SK-N-SH (cell line): ENCODE measurements around the gene RAP2A. TPM values are rescaled to one million over a fixed set of nuclear protein-coding genes. Genes with fewer than 3 reads are reported as not detected.

Source experiments
- CTCF ChIA-PET: fragments of 300-600, 350-600 bp; formaldehyde crosslinking; extraction: SDS; loops from one replicate; lab custom pipeline; 2021; lab: Yijun Ruan, JAX
- POLR2A ChIA-PET: fragments of 350-600 bp; sonication (Branson Sonifier 250); formaldehyde crosslinking; extraction: SDS; loops from one replicate; lab custom pipeline; 2020; ENCODE audit warnings: antibody characterized with exemption, inconsistent platforms; lab: Yijun Ruan, JAX
- DNase-seq: peaks from one replicate; pipeline ENCODE4 v3.0.0; 2012
- H2AFZ ChIP-seq: fragments of 200-600 bp; sonication (generic); 2 replicates; pipeline ENCODE4 v1.8.1; 2016; ENCODE audit warnings: antibody characterized with exemption, mild to moderate bottlenecking, low read depth
- H3F3A ChIP-seq: fragments of 200-600 bp; sonication (generic); replicated peaks from 2 replicates; pipeline ENCODE3; 2016; ENCODE audit warnings: antibody characterized with exemption, mild to moderate bottlenecking; ENCODE audit not compliant: insufficient read depth
- H3K27ac ChIP-seq, 2 experiments: fragments of 200-500 bp in 1 of 2; fragments of 200-600 bp in 1 of 2; sonication (Bioruptor generic) in 1 of 2; sonication (generic), shearing (Covaris generic) in 1 of 2; 2 replicates each; pipeline versions ENCODE4 v1.5.1 to v1.6.1; 2014 to 2016; ENCODE audit warnings: low read depth in 2 of 2, inconsistent platforms in 1 of 2, low read length in 1 of 2, mild to moderate bottlenecking in 1 of 2, mixed read lengths in 1 of 2
- H3K27me3 ChIP-seq: fragments of 200-600 bp; sonication (generic), shearing (Covaris generic); 2 replicates; pipeline ENCODE4 v1.6.1; 2016; ENCODE audit warnings: mixed run types; ENCODE audit not compliant: insufficient read depth
- H3K36me3 ChIP-seq, 2 experiments: fragments of 200-500 bp in 1 of 2; fragments of 200-600 bp in 1 of 2; sonication (Bioruptor generic) in 1 of 2; sonication (generic) in 1 of 2; replicated peaks in 1 of 2; 2 replicates each; pipeline versions ENCODE3 to v1.5.1; 2014 to 2016; ENCODE audit warnings: low read length in 1 of 2, mild to moderate bottlenecking in 1 of 2; ENCODE audit not compliant: insufficient read depth in 2 of 2, control insufficient read depth in 1 of 2
- H3K4me1 ChIP-seq, 2 experiments: fragments of 200-500 bp in 1 of 2; fragments of 200-600 bp in 1 of 2; sonication (Bioruptor generic) in 1 of 2; sonication (generic), shearing (Covaris generic) in 1 of 2; 2 replicates each; pipeline versions ENCODE4 v1.5.1 to v1.6.1; 2014 to 2016; ENCODE audit warnings: low read depth in 1 of 2, low read length in 1 of 2, mixed run types in 1 of 2; ENCODE audit not compliant: insufficient read depth in 2 of 2, control insufficient read depth in 1 of 2
- H3K4me2 ChIP-seq: fragments of 200-600 bp; sonication (generic), shearing (Covaris generic); 2 replicates; pipeline ENCODE4 v1.6.1; 2017; ENCODE audit warnings: mixed run types
- H3K4me3 ChIP-seq, 2 experiments: fragments of 200-500 bp in 1 of 2; fragments of 200-600 bp in 1 of 2; sonication (Bioruptor generic) in 1 of 2; sonication (generic), shearing (Covaris generic) in 1 of 2; 2 replicates each; pipeline versions ENCODE4 v1.5.1 to v1.8.1; 2014 to 2016; ENCODE audit warnings: low read depth in 2 of 2, inconsistent platforms in 1 of 2, low read length in 1 of 2, mild to moderate bottlenecking in 1 of 2, mixed read lengths in 1 of 2, moderate library complexity in 1 of 2
- H3K79me2 ChIP-seq: fragments of 200-600 bp; sonication (generic); 2 replicates; pipeline ENCODE4 v1.8.1; 2017; ENCODE audit warnings: mild to moderate bottlenecking; ENCODE audit not compliant: insufficient read depth
- H3K9ac ChIP-seq: fragments of 200-600 bp; sonication (generic); 2 replicates; pipeline ENCODE4 v1.6.1; 2017; ENCODE audit warnings: mixed run types
- H3K9me2 ChIP-seq: fragments of 200-600 bp; sonication (generic); 2 replicates; pipeline ENCODE4 v1.6.1; 2017; ENCODE audit warnings: mixed run types
- H3K9me3 ChIP-seq: fragments of 200-600 bp; sonication (generic); 2 replicates; pipeline ENCODE4 v1.6.1; 2017; ENCODE audit warnings: mixed run types, mild to moderate bottlenecking, moderate library complexity
- H4K20me1 ChIP-seq: fragments of 200-600 bp; sonication (generic); 2 replicates; pipeline ENCODE4 v1.6.1; 2017; ENCODE audit warnings: mild to moderate bottlenecking, mixed run types; ENCODE audit not compliant: insufficient read depth
- FOXJ3 ChIP-seq: sonication (generic); formaldehyde crosslinking; IDR thresholded peaks from 2 replicates; pipeline ENCODE4 v1.5.1; 2020; ENCODE audit warnings: mild to moderate bottlenecking, missing genetic modification reagents
- FOXM1 ChIP-seq: IDR thresholded peaks from 2 replicates; pipeline ENCODE4 v1.4.0; 2012; ENCODE audit warnings: low read depth, mild to moderate bottlenecking
- GATA2 ChIP-seq: sonication (generic); formaldehyde crosslinking; IDR thresholded peaks from 2 replicates; pipeline ENCODE4 v1.5.0; 2020; ENCODE audit warnings: mild to moderate bottlenecking, missing genetic modification reagents
- RFX5 ChIP-seq: IDR thresholded peaks from 2 replicates; pipeline ENCODE4 v1.6.1; 2012; ENCODE audit warnings: mild to moderate bottlenecking, improper control_type of control experiment, low read length
- RXRA ChIP-seq: IDR thresholded peaks from 2 replicates; pipeline ENCODE4 v1.4.0; 2012; ENCODE audit warnings: low read depth, mild to moderate bottlenecking, borderline replicate concordance
- SIN3A ChIP-seq: IDR thresholded peaks from 2 replicates; pipeline ENCODE4 v1.6.1; 2012; ENCODE audit warnings: low read depth, mild to moderate bottlenecking, low read length, moderate library complexity, borderline replicate concordance
- TAF1 ChIP-seq: IDR thresholded peaks from 2 replicates; pipeline ENCODE4 v1.6.1; 2012; ENCODE audit warnings: low read depth, mild to moderate bottlenecking, low read length, moderate library complexity, borderline replicate concordance
- WGBS: methylation state at CpG from one replicate; pipeline ENCODE4 v1.1.6; 2017; ENCODE audit warnings: low lambda C conversion rate; 5-methylcytosine and 5-hydroxymethylcytosine counted together
- polyA plus RNA-seq, 3 experiments: library from polyadenylated mRNA; depleted of rRNA; stranded (reverse); fragments of >200 nt; gene quantifications; 2 replicates each; pipeline ENCODE4 v1.2.3, GENCODE V29; 2012
- TF ChIP-seq, protein P1 (sequence below): IDR thresholded peaks from 2 replicates; pipeline ENCODE4; 2012
- TF ChIP-seq, protein P2 (sequence below): fragments of 200-600 bp; sonication (generic); IDR thresholded peaks from 2 replicates; pipeline ENCODE4 v1.6.1; 2017; ENCODE audit warnings: antibody characterized with exemption, mild to moderate bottlenecking, moderate library complexity
- TF ChIP-seq, protein P3 (sequence below): IDR thresholded peaks from 2 replicates; pipeline ENCODE4 v1.4.0; 2012; ENCODE audit warnings: low read depth, borderline replicate concordance

Gene RAP2A
- polyA plus RNA-seq, 1 of the 3 experiments (the other 2 are of a cell fraction): 6.5 TPM

DNA sequence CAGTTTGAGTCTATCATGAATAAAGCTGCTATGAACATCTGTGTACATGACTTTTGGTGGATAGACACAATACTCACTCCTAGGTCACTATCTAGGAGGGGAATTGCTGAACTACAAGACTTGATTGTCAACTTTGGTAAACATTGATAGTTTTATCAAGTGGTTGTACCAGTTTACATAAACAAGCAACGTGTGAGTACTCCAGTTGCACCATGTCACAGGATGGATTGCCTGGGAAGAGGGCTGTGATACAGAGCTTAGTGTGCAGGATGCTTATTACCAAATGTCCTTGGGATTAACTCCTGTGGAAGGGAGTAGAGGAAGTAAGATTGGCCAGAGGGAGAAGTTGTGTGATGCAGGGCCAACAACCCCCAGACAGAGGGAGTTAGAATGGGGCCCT, 37.7 kb downstream of the RAP2A start:
- H3K27me3 ChIP-seq: no peaks in the 10 kb centered on the region
- peaks cover 0 to 2% of the 10 kb centered on the region in 2 experiments; a peak in 2 of 4 replicates for H3K4me1 ChIP-seq
- no peak overlapping the region for H3K4me2 ChIP-seq
- no peak overlapping the region for H3K4me3 ChIP-seq
- no peaks in the 10 kb centered on the region for H3F3A ChIP-seq
- H2AFZ ChIP-seq: no peak overlapping the region
- POLR2A ChIA-PET: no interaction called here
- no peaks in the 10 kb centered on the region for H4K20me1 ChIP-seq
- DNase-seq: no peak
- no peak overlapping the region for H3K9ac ChIP-seq
- H3K27ac ChIP-seq: no peak overlapping the region
- TF ChIP-seq, protein P1, sequence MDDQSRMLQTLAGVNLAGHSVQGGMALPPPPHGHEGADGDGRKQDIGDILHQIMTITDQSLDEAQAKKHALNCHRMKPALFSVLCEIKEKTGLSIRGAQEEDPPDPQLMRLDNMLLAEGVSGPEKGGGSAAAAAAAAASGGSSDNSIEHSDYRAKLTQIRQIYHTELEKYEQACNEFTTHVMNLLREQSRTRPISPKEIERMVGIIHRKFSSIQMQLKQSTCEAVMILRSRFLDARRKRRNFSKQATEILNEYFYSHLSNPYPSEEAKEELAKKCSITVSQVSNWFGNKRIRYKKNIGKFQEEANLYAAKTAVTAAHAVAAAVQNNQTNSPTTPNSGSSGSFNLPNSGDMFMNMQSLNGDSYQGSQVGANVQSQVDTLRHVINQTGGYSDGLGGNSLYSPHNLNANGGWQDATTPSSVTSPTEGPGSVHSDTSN: no peak
- TF ChIP-seq FOXJ3 (CRISPR knock-in tag): no peak
- TF ChIP-seq, protein P2, sequence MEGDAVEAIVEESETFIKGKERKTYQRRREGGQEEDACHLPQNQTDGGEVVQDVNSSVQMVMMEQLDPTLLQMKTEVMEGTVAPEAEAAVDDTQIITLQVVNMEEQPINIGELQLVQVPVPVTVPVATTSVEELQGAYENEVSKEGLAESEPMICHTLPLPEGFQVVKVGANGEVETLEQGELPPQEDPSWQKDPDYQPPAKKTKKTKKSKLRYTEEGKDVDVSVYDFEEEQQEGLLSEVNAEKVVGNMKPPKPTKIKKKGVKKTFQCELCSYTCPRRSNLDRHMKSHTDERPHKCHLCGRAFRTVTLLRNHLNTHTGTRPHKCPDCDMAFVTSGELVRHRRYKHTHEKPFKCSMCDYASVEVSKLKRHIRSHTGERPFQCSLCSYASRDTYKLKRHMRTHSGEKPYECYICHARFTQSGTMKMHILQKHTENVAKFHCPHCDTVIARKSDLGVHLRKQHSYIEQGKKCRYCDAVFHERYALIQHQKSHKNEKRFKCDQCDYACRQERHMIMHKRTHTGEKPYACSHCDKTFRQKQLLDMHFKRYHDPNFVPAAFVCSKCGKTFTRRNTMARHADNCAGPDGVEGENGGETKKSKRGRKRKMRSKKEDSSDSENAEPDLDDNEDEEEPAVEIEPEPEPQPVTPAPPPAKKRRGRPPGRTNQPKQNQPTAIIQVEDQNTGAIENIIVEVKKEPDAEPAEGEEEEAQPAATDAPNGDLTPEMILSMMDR: no peak
- H3K9me2 ChIP-seq: no peaks in the 10 kb centered on the region
- no peaks in the 10 kb centered on the region for H3K9me3 ChIP-seq
- no peaks in the 10 kb centered on the region for H3K79me2 ChIP-seq
- H3K36me3 ChIP-seq: peaks cover 2 to 5% of the 10 kb centered on the region in 2 experiments
- CTCF ChIA-PET: no interaction called here
- WGBS: 87% methylated on average over 1 of the region's 1 CpG

DNA sequence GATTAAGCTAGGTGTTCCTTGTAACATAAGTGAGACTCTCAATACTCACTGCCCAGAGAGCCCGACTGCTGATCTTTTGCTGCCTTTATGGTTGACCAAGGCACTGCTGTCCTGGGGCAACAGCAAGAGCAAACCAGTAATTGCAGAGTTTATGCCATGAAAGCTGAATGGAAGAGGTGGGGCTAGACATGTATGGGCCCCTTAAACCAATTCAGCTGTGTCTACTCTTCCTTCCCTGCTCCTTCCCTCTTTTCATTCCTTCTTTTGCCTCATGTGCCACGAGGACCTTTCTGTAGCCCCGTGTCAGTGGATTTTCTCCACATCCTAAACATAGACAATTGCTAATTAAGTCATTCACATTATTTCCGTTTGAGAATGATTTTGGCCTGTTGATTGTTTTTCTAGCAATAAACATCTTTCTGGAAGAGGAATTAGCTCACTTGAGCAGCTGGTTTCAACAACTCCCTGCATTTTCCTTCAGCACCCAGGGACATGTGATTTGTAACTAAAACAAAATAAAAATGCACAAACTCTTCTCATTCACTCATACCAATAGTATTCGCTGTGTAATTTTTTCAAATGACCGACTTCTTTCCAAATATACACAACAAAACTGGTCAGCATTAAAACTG, 40.5 kb downstream of the RAP2A start:
- Histone ChIP-seq H3K27ac (no peak overlapping the region), H4K20me1 (no peaks in the 10 kb centered on the region), H3K4me1 (no peaks in the 10 kb centered on the region), H3K9me3 (no peaks in the 10 kb centered on the region), H3K4me3 (no peak overlapping the region), H3K79me2 (no peaks in the 10 kb centered on the region), H3F3A (no peaks in the 10 kb centered on the region), H3K36me3 (no peaks in the 10 kb centered on the region), H3K27me3 (no peaks in the 10 kb centered on the region), H3K9me2 (no peaks in the 10 kb centered on the region), H2AFZ (no peak overlapping the region), H3K9ac (no peak overlapping the region), H3K4me2 (no peak overlapping the region)
- no peak for DNase-seq
- ChIA-PET POLR2A (no interaction called here), CTCF (interaction anchor here (1.4 to 2.1 kb wide), 2 partner anchors 11 kb away, joined by 3 to 4 read pairs; no protein-coding TSS in a partner anchor)
- TF ChIP-seq GATA2: no peak
- TF ChIP-seq TAF1: no peak
- no peak for TF ChIP-seq RXRA
- no peak for TF ChIP-seq FOXM1
- no peak for TF ChIP-seq RFX5
- no peak for TF ChIP-seq SIN3A
- TF ChIP-seq, protein P3, sequence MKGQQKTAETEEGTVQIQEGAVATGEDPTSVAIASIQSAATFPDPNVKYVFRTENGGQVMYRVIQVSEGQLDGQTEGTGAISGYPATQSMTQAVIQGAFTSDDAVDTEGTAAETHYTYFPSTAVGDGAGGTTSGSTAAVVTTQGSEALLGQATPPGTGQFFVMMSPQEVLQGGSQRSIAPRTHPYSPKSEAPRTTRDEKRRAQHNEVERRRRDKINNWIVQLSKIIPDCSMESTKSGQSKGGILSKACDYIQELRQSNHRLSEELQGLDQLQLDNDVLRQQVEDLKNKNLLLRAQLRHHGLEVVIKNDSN: no peak
- WGBS: 83% methylated on average over 6 of the region's 6 CpGs
